Neural cell (in vitro differentiated cells): Measurements from ENCODE around the gene TOMM40. TPM values are rescaled to one million over a fixed set of nuclear protein-coding genes. Genes with fewer than 3 reads are reported as not detected.

Experiments
- H2AFZ ChIP-seq: fragments of 200-600, 300-800 bp; sonication (generic), shearing (Covaris generic); 2 replicates; pipeline ENCODE4 v1.6.0; 2014; ENCODE audit warnings: low read depth, mild to moderate bottlenecking, antibody characterized with exemption, low read length, moderate library complexity
- H3F3A ChIP-seq: fragments of 200-600 bp; shearing (Covaris generic); 2 replicates; pipeline ENCODE4 v1.6.1; 2016; ENCODE audit warnings: mild to moderate bottlenecking, moderate library complexity, mixed read lengths, antibody characterized with exemption, low read length; ENCODE audit not compliant: insufficient read depth, poor library complexity, severe bottlenecking
- H3K27ac ChIP-seq: fragments of 200-600, 300-800 bp; sonication (generic), shearing (Covaris generic); 2 replicates; pipeline ENCODE4 v1.5.1; 2014; ENCODE audit warnings: mild to moderate bottlenecking, low read length, moderate library complexity
- H3K27me3 ChIP-seq: fragments of 300-800, 200-600 bp; sonication (generic), shearing (Covaris generic); 2 replicates; pipeline ENCODE4 v1.6.0; 2014; ENCODE audit warnings: mild to moderate bottlenecking, low read depth, low read length, moderate library complexity; ENCODE audit not compliant: insufficient read depth
- H3K36me3 ChIP-seq: fragments of 300-800, 200-600 bp; sonication (generic), shearing (Covaris generic); 2 replicates; pipeline ENCODE4 v1.5.1; 2014; ENCODE audit warnings: mild to moderate bottlenecking, antibody characterized with exemption, low read length, moderate library complexity; ENCODE audit not compliant: insufficient read depth
- H3K4me2 ChIP-seq: fragments of 300-800, 200-600 bp; sonication (generic), shearing (Covaris generic); 2 replicates; pipeline ENCODE4 v1.6.0; 2014; ENCODE audit warnings: mild to moderate bottlenecking, low read length
- H3K4me3 ChIP-seq: fragments of 300-800, 200-600 bp; sonication (generic), shearing (Covaris generic); 2 replicates; pipeline ENCODE4 v1.5.1; 2014; ENCODE audit warnings: mild to moderate bottlenecking, low read length, moderate library complexity
- H3K79me2 ChIP-seq: fragments of 200-600 bp; shearing (Covaris generic); replicated peaks from 2 replicates; pipeline ENCODE4 v1.6.0; 2014; ENCODE audit warnings: mild to moderate bottlenecking, low read length, moderate library complexity; ENCODE audit not compliant: insufficient read depth
- H3K9ac ChIP-seq: fragments of 300-800, 200-600 bp; sonication (generic), shearing (Covaris generic); 2 replicates; pipeline ENCODE4 v1.6.1; 2016; ENCODE audit warnings: mild to moderate bottlenecking, low read length, mixed read lengths
- H3K9me2 ChIP-seq: fragments of 200-600 bp; shearing (Covaris generic); 2 replicates; pipeline ENCODE4 v1.6.1; 2016; ENCODE audit warnings: mild to moderate bottlenecking, low read length, mixed read lengths; ENCODE audit not compliant: insufficient read depth
- H3K9me3 ChIP-seq: fragments of 200-600, 300-800 bp; sonication (generic), shearing (Covaris generic); 2 replicates; pipeline ENCODE4 v1.6.1; 2016; ENCODE audit warnings: mild to moderate bottlenecking, mixed run types, low read length, moderate library complexity, mixed read lengths
- H4K20me1 ChIP-seq: fragments of 200-600 bp; shearing (Covaris generic); 2 replicates; pipeline ENCODE4 v1.6.1; 2016; ENCODE audit warnings: mild to moderate bottlenecking, mixed run types; ENCODE audit not compliant: insufficient read depth
- CTCF ChIP-seq: fragments of 450-650 bp; IDR thresholded peaks from 2 replicates; pipeline ENCODE4 v1.5.1; 2014; ENCODE audit warnings: antibody characterized with exemption, mild to moderate bottlenecking, moderate library complexity; ENCODE audit not compliant: poor library complexity, severe bottlenecking
- EP300 ChIP-seq: fragments of 450-650 bp; conservative IDR thresholded peaks from 2 replicates; pipeline ENCODE4 v1.6.1; 2014; ENCODE audit warnings: antibody characterized with exemption, mild to moderate bottlenecking, moderate library complexity; ENCODE audit not compliant: poor library complexity, severe bottlenecking
- EZH2 ChIP-seq: fragments of 200-600, 300-800 bp; shearing (Covaris generic), sonication (generic); IDR thresholded peaks from 2 replicates; pipeline ENCODE4 v1.6.1; 2014; ENCODE audit warnings: antibody characterized with exemption, low read length, borderline replicate concordance, mild to moderate bottlenecking; ENCODE audit not compliant: insufficient read depth, poor library complexity, severe bottlenecking
- MXI1 ChIP-seq: fragments of 450-650 bp; conservative IDR thresholded peaks from 2 replicates; pipeline ENCODE4 v1.6.1; 2014; ENCODE audit warnings: antibody characterized with exemption, mild to moderate bottlenecking; ENCODE audit not compliant: poor library complexity, severe bottlenecking
- POLR2AphosphoS5 ChIP-seq: IDR thresholded peaks from 2 replicates; pipeline ENCODE4 v1.6.1; 2012
- RAD21 ChIP-seq: fragments of 450-650 bp; conservative IDR thresholded peaks from 2 replicates; pipeline ENCODE4 v1.6.1; 2014; ENCODE audit warnings: antibody characterized with exemption, mild to moderate bottlenecking, moderate library complexity
- REST ChIP-seq: IDR thresholded peaks from 2 replicates; pipeline ENCODE4 v1.6.1; 2012; ENCODE audit warnings: borderline replicate concordance
- SMC3 ChIP-seq: fragments of 450-650 bp; conservative IDR thresholded peaks from 2 replicates; pipeline ENCODE4 v1.6.1; 2014; ENCODE audit warnings: antibody characterized with exemption, mild to moderate bottlenecking, moderate library complexity; ENCODE audit not compliant: poor library complexity
- TAF1 ChIP-seq: IDR thresholded peaks from 2 replicates; pipeline ENCODE4 v1.6.1; 2012; ENCODE audit warnings: low read depth
- polyA plus RNA-seq: library from polyadenylated mRNA; depleted of rRNA; stranded (reverse); fragments of >200 nt; gene quantifications from 2 replicates; pipeline ENCODE4 v1.2.3, GENCODE V29; 2014

TOMM40 gene
- polyA plus RNA-seq, 1 donor from 2014 or later, result 48.4 TPM

- Histone ChIP-seq H3K9ac (no peak overlapping the region), H3K36me3 (no peaks in the 10 kb centered on the region), H3F3A (no peaks in the 10 kb centered on the region), H4K20me1 (no peaks in the 10 kb centered on the region), H3K27ac (no peak overlapping the region), H3K4me2 (no peak overlapping the region), H3K9me3 (no peaks in the 10 kb centered on the region), H3K27me3 (peaks cover 8% of the 10 kb centered on the region), H3K79me2 (no peaks in the 10 kb centered on the region), H2AFZ (no peak overlapping the region), H3K9me2 (no peaks in the 10 kb centered on the region), H3K4me3 (no peak overlapping the region)
- TF ChIP-seq REST, result no peak
- TF ChIP-seq EP300, result no peak
- TF ChIP-seq CTCF, result no peak
- TF ChIP-seq MXI1, result no peak
These were observed 16.6 kb downstream of the TOMM40 start for GRCh38 chr19:44907613-44908012.

GRCh38 chr19:44908074-44908835 lies 17.2 kb downstream of the TOMM40 start:
- H3K4me2 ChIP-seq, result no peak overlapping the region
- H3K4me3 ChIP-seq, result no peak overlapping the region
- TF ChIP-seq REST, result no peak
- no peak for TF ChIP-seq RAD21
- no peak for TF ChIP-seq TAF1
- no peak for TF ChIP-seq MXI1
- TF ChIP-seq CTCF, result no peak
- no peak for TF ChIP-seq SMC3
- no peak for TF ChIP-seq EZH2
- no peak for TF ChIP-seq EP300
- TF ChIP-seq POLR2AphosphoS5, result no peak
- H3K36me3 ChIP-seq, result no peaks in the 10 kb centered on the region
- H3K9me3 ChIP-seq, result no peaks in the 10 kb centered on the region
- H3F3A ChIP-seq, result no peaks in the 10 kb centered on the region
- no peaks in the 10 kb centered on the region for H4K20me1 ChIP-seq
- H3K9ac ChIP-seq, result no peak overlapping the region
- H3K27ac ChIP-seq, result no peak overlapping the region
- H3K27me3 ChIP-seq, result peaks cover 8% of the 10 kb centered on the region
- no peaks in the 10 kb centered on the region for H3K9me2 ChIP-seq
- no peaks in the 10 kb centered on the region for H3K79me2 ChIP-seq
- H2AFZ ChIP-seq, result no peak overlapping the region
